Osteoblast (primary cell): ENCODE results near the gene HSDL2. TPM values are rescaled to one million over a fixed set of nuclear protein-coding genes. Genes with fewer than 3 reads are reported as not detected.

Experiments used
- DNase-seq: peaks from one replicate; pipeline ENCODE4 v3.0.0; 2011; ENCODE audit warnings: low spot score, mixed read lengths; ENCODE audit not compliant: insufficient read length; ENCODE audit errors: missing footprints
- H2AFZ ChIP-seq: 2 replicates; pipeline ENCODE4 v1.6.0; 2011; ENCODE audit warnings: mild to moderate bottlenecking, low read length
- H3K27ac ChIP-seq: 2 replicates; pipeline ENCODE4 v1.5.1; 2011; ENCODE audit warnings: mild to moderate bottlenecking, low read depth, low read length, moderate library complexity
- H3K27me3 ChIP-seq: 2 replicates; pipeline ENCODE4 v1.6.0; 2012; ENCODE audit warnings: mild to moderate bottlenecking, control low read depth, inconsistent platforms, low read length, moderate library complexity; ENCODE audit not compliant: insufficient read depth
- H3K36me3 ChIP-seq: 2 replicates; pipeline ENCODE4 v1.5.1; 2011; ENCODE audit warnings: mild to moderate bottlenecking, low read length, control low read depth, moderate library complexity; ENCODE audit not compliant: insufficient read depth
- H3K4me1 ChIP-seq: 2 replicates; pipeline ENCODE4 v1.5.1; 2011; ENCODE audit warnings: mild to moderate bottlenecking, low read length, control low read depth, moderate library complexity; ENCODE audit not compliant: insufficient read depth
- H3K4me2 ChIP-seq: 2 replicates; pipeline ENCODE4 v1.6.0; 2011; ENCODE audit warnings: mild to moderate bottlenecking, low read length; ENCODE audit not compliant: insufficient read depth
- H3K4me3 ChIP-seq: fragments of 200-600 bp; sonication (generic); 3 replicates; pipeline ENCODE4 v1.5.1; 2012; ENCODE audit warnings: mild to moderate bottlenecking, low read length, inconsistent platforms; ENCODE audit not compliant: insufficient read depth
- H3K79me2 ChIP-seq: 2 replicates; pipeline ENCODE4 v1.6.0; 2012; ENCODE audit warnings: mild to moderate bottlenecking, low read length, control low read depth, inconsistent platforms; ENCODE audit not compliant: insufficient read depth
- H3K9me3 ChIP-seq: 2 replicates; pipeline ENCODE4 v1.5.1; 2011; ENCODE audit warnings: low read depth, low read length, control low read depth
- H4K20me1 ChIP-seq: 2 replicates; pipeline ENCODE4 v1.6.0; 2012; ENCODE audit warnings: mild to moderate bottlenecking, low read length, control low read depth; ENCODE audit not compliant: insufficient read depth
- total RNA-seq: library from RNA; depleted of rRNA; stranded (reverse); fragments of >200 nt; gene quantifications from 2 replicates; pipeline ENCODE4 v1.2.3, GENCODE V29; 2012
- TF ChIP-seq, protein P1 (sequence below): IDR thresholded peaks from 2 replicates; pipeline ENCODE4 v1.5.1; 2011; ENCODE audit warnings: mild to moderate bottlenecking, low read depth, low read length, moderate library complexity; ENCODE audit errors: extremely low read depth

The HSDL2 gene
- total RNA-seq, 1 donor: 42.3 TPM

DNA sequence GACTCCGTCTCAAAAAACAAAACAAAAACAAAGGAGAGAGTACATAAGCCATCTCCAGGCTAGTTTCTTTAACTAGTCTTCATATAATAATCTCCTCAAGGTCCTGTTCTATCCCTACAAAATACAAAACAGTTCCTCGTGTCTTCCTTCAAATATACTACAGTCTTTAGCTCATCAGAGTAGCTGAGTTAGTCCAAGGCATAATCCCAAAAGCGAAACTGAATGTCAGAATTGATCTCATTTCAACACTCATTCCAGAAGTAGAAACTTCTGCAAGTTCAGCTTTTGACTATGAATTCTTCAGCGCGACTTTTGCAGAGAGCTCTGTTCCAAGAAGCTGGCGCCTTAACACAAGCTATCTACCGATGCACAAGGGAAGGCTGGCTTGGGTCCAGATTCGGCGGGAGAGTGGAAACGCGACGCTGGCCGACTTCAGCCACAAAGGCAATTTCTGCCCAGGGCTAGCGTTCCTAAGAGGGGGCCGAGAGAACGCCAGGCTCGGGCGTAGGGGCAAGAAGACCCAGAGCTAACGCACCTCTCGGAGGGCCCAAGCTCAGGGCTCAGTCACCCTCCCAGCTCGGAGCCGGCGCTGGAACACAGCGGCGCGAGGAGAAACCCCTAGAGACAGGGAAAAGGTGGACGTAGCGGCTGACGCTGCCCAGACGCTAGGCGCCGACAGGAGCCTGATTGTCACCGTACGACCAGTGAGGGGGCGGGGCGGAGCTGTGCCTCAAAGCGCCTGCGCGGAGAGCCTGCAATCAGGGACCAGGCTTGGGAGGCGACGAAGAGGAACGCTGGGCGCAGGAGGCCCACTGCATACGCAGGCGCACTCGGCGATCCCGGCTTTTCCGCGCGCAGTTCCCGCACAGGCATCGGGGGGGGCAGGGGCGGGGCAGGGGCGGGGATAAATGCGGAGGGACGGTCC, 469 bp upstream of the HSDL2 start:
- H3K9me3 ChIP-seq: no peaks in the 10 kb centered on the region
- peak overlapping the region; percentile 88 for H3K27ac ChIP-seq
- H2AFZ ChIP-seq: peak overlapping the region; percentile 96
- H3K36me3 ChIP-seq: no peaks in the 10 kb centered on the region
- TF ChIP-seq, protein P1, sequence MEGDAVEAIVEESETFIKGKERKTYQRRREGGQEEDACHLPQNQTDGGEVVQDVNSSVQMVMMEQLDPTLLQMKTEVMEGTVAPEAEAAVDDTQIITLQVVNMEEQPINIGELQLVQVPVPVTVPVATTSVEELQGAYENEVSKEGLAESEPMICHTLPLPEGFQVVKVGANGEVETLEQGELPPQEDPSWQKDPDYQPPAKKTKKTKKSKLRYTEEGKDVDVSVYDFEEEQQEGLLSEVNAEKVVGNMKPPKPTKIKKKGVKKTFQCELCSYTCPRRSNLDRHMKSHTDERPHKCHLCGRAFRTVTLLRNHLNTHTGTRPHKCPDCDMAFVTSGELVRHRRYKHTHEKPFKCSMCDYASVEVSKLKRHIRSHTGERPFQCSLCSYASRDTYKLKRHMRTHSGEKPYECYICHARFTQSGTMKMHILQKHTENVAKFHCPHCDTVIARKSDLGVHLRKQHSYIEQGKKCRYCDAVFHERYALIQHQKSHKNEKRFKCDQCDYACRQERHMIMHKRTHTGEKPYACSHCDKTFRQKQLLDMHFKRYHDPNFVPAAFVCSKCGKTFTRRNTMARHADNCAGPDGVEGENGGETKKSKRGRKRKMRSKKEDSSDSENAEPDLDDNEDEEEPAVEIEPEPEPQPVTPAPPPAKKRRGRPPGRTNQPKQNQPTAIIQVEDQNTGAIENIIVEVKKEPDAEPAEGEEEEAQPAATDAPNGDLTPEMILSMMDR: no peak
- peak; percentile 96 for DNase-seq
- H3K79me2 ChIP-seq: peaks cover 48% of the 10 kb centered on the region
- H3K4me1 ChIP-seq: peaks cover 24% of the 10 kb centered on the region
- H3K27me3 ChIP-seq: no peaks in the 10 kb centered on the region
- peaks cover 5% of the 10 kb centered on the region for H4K20me1 ChIP-seq
- peak overlapping the region; percentile 87 for H3K4me2 ChIP-seq
- peak overlapping the region; percentile 73 for H3K4me3 ChIP-seq

DNA sequence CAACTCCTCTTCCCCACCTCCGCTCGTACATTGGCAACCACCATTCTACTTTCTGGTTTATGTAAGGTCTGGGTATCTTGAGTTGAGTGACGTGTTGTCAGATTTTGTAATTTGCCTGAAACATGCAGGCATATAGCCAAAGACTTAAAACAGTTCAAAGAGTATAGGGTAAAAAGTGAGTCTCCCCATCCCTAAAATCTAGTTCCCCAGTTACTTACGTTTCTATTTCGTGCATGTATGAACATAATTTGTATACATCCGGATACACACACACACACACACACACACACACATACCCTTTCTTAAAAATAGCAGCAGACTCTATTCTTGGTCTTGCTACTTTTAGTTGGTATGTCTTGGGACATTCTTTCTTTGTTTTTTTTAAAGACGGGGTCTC, 915 bp downstream of the HSDL2 start:
- H3K79me2 ChIP-seq: peaks cover 57% of the 10 kb centered on the region
- H3K4me1 ChIP-seq: peaks cover 26% of the 10 kb centered on the region
- H4K20me1 ChIP-seq: peaks cover 5% of the 10 kb centered on the region
- H3K4me3 ChIP-seq: peak overlapping the region; percentile 73
- TF ChIP-seq, protein P1: no peak
- DNase-seq: no peak
- H3K27me3 ChIP-seq: no peaks in the 10 kb centered on the region
- no peaks in the 10 kb centered on the region for H3K9me3 ChIP-seq
- peak overlapping the region; percentile 96 for H2AFZ ChIP-seq
- peak overlapping the region; percentile 88 for H3K27ac ChIP-seq
- H3K4me2 ChIP-seq: peak overlapping the region; percentile 83
- H3K36me3 ChIP-seq: no peaks in the 10 kb centered on the region

DNA sequence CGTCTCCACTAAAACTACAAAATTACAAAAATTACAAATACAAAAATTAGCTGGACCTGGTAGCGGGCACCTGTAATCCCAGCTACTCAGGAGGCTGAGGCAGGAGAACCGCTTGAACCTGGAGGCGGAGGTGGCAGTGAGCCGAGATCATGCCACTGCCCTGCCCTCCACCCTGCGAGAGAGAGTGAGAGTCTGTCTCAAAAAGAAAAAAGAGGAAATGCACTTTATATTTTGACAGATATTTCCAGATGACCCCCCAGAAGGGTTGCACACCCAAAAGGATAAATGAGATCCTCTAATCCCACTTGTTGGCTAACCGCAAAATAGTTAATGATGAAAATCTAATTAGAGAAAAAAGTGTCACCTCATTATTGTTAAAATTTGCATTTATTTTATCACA, 2.2 kb downstream of the HSDL2 start:
- no peak overlapping the region for H3K27ac ChIP-seq
- H3K4me1 ChIP-seq: peaks cover 26% of the 10 kb centered on the region
- H3K27me3 ChIP-seq: no peaks in the 10 kb centered on the region
- TF ChIP-seq, protein P1: no peak
- H3K4me2 ChIP-seq: peak overlapping the region; percentile 2
- H3K9me3 ChIP-seq: no peaks in the 10 kb centered on the region
- H4K20me1 ChIP-seq: peaks cover 5% of the 10 kb centered on the region
- DNase-seq: no peak
- H2AFZ ChIP-seq: no peak overlapping the region
- H3K79me2 ChIP-seq: peaks cover 64% of the 10 kb centered on the region
- H3K4me3 ChIP-seq: no peak overlapping the region
- peaks cover 2% of the 10 kb centered on the region for H3K36me3 ChIP-seq
